Measurements from ENCODE around the gene CCNDBP1. TPM values are rescaled to one million over a fixed set of nuclear protein-coding genes. Genes with fewer than 3 reads are reported as not detected.

The CCNDBP1 gene
- polyA plus RNA-seq, 2 of the 4 experiments (the other 2 are of a cell fraction) = 24.3 to 44.8 TPM

GRCh38 chr15:43187544-43188155 lies 2.4 kb downstream of the CCNDBP1 start:
- Histone ChIP-seq H3K4me2 (no peak overlapping the region), H3K4me3 (no peak overlapping the region), H3K9me3 (no peaks in the 10 kb centered on the region), H3K27ac (no peak overlapping the region), H3K4me1 (peaks cover 6% of the 10 kb centered on the region; the same call in 2 of the 3 replicates)
- POLR2A ChIA-PET = no interaction called here
- 51% methylated on average over 2 of the region's 2 CpGs for WGBS (ENCODE audit: missing lambda C conversion rate)
- CTCF ChIA-PET = interaction anchor here (1.5 kb wide), 1 partner anchor 16 kb away, joined by 6 read pairs; no protein-coding TSS in a partner anchor
- FAIRE-seq (no peak), DNase-seq (ENCODE audit: low read depth in 1 of 2, low spot score in 1 of 2) (peak; percentile 41 to 51), ATAC-seq (no peak)
- no peak for TF ChIP-seq KDM1A (IDR thresholded peaks at IDR 0.05; ENCODE audit: low read depth)
- TF ChIP-seq RARB (CRISPR knock-in tag; IDR thresholded peaks at IDR 0.05) = no peak
- TF ChIP-seq HOXB13 (CRISPR knock-in tag; IDR thresholded peaks at IDR 0.05; ENCODE audit: low read depth) = no peak
- TF ChIP-seq MAFK (IDR thresholded peaks at IDR 0.05; ENCODE audit: partially characterized antibody) = no peak
- TF ChIP-seq ZC3H11A (IDR thresholded peaks at IDR 0.05) = no peak
- peak; percentile 25 to 49; a peak in 4 of 5 replicates for TF ChIP-seq RAD21 (conservative IDR thresholded peaks at IDR 0.05 in 1 of 2, IDR thresholded peaks at IDR 0.05 in 1 of 2)
- TF ChIP-seq CBX8 (IDR thresholded peaks at IDR 0.05) = no peak
- TF ChIP-seq MAX (IDR thresholded peaks at IDR 0.05) = no peak
- no peak for TF ChIP-seq EHF (CRISPR knock-in tag; IDR thresholded peaks at IDR 0.05)
- TF ChIP-seq TFCP2L1 (CRISPR knock-in tag; IDR thresholded peaks at IDR 0.05) = no peak
- 0 out of 3 replicates have a peak, but pooled peaks have one; percentile 16 for TF ChIP-seq SMC3 (IDR thresholded peaks at IDR 0.05)
- no peak for TF ChIP-seq CBX2 (IDR thresholded peaks at IDR 0.05; ENCODE audit: borderline replicate concordance, low read depth)
- no peak for TF ChIP-seq NPAS2 (CRISPR knock-in tag; IDR thresholded peaks at IDR 0.05; ENCODE audit: borderline replicate concordance)
- no peak for TF ChIP-seq RFX5 (IDR thresholded peaks at IDR 0.05)
- no peak for TF ChIP-seq REST (IDR thresholded peaks at IDR 0.05)
- no peak for TF ChIP-seq FOSL2 (IDR thresholded peaks at IDR 0.05)
- TF ChIP-seq FOSL2 (CRISPR knock-in tag; IDR thresholded peaks at IDR 0.05) = no peak
- no peak for TF ChIP-seq POLR2AphosphoS2 (conservative IDR thresholded peaks at IDR 0.05; ENCODE audit: low read length)
- no peak for TF ChIP-seq POLR2A (IDR thresholded peaks at IDR 0.05; ENCODE audit: low read length)
- TF ChIP-seq CHD2 (IDR thresholded peaks at IDR 0.05; ENCODE audit: low read length, partially characterized antibody) = no peak
- peak; percentile 55 for TF ChIP-seq CTCF (IDR thresholded peaks at IDR 0.05)
- no peak for TF ChIP-seq CEBPB (IDR thresholded peaks at IDR 0.05)
- no peak for TF ChIP-seq EHMT2 (IDR thresholded peaks at IDR 0.05; ENCODE audit: low read depth)
- no peak for TF ChIP-seq BHLHE40 (IDR thresholded peaks at IDR 0.05; ENCODE audit: low read depth, low read length)
- no peak for TF ChIP-seq ZNF302 (CRISPR knock-in tag; IDR thresholded peaks at IDR 0.05)
